ENCODE measurements around the gene LPCAT1.
"Not testable (repeated sequence)": the region's sequence is repeated elsewhere in the genome, so short reads cannot be mapped to it uniquely, and the experiment has no call there.

The LPCAT1 gene

DNA sequence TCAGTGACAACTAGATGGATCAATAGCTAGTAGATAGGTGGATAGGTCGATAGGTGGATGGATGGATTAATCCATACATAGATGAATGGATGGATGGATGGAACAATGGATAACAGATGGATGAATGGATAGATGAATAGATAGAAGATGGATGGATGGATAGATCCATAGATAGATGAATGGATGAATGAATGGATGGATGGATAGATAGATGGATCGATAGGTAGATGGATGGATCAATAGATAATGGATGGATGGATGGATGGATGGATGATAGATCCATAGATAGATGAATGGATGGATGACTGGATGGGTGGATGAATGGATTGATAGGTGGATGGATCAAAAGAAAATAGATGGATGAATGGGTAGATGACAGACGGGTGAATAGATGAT lies 83.7 kb downstream of the LPCAT1 start:
- DNase-seq: no peak

DNA sequence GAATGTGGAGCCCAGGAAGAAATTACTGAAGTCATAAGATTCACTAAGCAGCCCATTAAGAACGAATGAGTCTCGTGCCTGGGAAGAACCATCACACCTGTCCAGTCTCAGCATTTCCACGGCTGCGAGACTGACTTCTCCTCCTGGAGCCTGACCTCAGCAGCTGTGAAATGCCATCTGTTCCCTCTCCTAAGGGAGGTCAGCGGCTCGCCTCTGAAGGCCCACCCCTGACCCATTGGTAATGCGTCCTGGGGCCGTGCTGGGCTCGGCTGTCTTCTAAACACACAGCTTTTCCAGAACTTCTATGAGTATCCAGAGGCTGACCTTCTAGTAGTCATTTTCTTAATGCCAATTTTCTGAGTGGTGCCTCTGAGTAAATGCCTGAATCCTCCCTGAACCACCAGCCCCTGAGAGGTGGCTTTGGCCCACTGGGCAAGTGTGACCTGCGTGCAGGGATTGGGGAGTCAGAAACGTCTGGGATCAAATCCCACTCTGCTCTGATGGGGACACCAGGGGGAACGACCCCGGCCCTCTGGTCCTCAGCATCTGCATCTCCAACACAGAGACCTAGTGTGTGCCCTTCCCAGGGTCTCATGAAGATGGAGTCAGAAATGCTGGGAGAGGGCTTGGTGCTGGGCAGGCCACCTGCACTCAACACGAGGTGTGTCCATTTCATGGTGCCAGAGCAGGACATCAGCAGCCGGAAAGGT lies 84.2 kb downstream of the LPCAT1 start:
- no peak for DNase-seq

DNA sequence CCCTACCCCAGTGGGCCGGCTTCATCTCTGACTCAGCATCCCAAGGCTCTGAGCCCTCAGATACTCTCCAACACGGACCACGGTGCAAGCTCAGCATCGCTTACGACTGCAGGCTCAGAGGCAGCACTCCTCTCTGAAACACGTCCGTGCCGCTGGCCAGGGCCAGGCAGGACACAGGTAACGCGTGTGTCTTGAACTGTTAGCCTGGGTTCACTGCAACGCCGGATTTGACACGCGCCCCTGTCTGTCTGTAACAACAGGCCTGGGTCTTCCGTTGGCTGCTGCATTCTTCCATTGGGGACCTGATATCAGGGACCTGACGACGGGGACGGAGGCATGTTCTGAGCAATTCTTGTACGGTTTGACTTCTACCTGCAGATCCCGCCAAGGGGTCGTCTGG lies 84.9 kb downstream of the LPCAT1 start:
- no peak for DNase-seq

DNA sequence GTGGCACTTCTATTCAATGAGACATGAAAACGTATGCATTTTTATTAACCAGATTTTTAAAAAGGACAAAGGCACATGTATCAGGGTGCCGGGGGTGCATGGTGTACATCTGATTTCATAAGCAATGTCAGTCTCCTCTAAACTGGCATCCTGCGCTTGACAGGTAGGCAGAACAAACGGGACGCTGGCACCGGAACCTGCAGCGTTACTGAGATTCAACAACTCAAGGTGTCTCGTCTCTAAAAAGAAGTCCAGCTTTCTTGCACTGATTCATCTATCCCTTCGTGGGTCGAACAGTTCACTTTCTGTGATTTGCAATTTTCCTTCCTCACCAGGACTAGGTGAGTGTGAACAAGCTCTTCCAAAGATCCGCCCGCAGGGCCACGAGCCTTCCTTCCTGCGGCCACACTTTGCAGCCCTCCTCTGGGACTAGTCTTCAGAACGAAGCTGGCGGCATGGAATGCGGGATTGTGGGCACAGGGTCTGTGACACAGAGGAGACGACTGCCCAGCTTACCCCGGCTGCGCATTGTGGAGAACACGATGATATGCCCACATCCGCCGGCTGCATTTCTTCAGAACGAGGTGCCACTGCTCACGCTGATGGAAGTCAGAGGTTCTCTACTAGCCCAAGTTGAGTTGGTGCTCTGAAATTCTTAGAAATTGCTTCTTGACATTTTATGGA lies 85.7 kb downstream of the LPCAT1 start:
- DNase-seq: no peak

DNA sequence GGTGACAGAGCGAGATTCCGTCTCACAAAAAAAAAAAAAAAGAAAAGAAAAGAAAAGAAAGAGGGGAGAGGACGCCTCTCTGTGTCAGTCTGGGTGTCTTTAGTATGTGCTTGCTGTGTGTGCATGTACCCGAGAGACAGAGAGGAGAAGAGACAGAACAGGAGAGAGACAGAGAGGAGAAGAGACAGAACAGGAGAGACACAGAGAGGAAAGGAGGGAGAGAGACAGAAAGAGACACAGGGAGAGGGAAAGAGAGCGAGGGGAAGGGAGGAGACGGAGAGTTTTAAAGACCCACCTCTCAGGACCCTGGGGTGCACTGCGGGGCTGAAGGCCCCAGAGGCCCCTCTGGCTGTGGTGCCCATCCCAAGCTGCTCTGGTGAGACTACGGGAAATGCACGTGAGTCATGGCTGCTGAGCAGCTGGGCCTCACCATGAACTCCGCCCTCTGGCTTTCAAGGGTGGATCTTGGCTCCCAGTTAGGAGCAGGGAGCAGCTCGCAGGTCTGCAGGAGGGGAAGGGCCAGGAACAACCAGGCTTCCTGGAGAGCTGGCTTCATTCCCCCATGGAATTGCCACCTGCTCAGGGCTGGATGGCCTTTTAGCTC lies 86.4 kb downstream of the LPCAT1 start:
- DNase-seq: no peak

DNA sequence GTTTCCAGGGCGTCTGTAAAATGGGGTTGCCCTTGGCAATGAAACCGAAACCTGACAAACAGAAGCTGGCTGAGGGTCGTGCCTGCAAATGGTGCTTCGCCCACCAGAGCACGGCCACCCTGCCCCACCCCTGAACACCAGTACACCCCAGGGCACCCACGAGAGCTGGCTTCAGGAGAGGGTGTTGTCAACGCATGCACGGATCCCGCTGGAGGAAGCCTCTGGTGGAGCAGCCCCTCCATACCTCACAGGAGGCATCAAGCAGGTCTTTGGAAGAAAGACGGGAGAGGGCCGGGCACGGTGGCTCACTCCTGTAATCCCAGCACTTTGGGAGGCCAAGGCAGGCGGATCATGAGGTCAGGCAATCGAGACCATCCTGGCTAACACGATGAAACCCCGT lies 87.1 kb downstream of the LPCAT1 start:
- no peak for DNase-seq

DNA sequence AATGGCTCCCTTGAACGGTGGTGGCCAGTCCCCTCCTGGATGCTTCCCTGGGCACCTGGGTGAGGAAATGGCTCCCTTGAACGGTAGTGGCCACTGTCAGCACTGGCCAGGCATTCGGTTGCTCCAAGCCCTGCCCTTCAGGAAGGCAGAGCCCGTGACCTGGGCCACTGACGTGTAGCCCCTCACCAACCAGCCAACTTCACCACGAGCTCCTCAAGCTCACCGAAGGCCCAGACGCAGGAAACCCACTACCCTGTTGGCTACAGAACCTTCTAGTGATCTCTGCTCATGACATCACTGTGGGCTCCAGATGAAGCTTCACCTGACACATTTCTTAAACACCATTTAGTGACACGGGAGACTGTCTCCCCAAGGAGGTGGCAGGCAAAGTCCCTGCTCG lies 87.7 kb downstream of the LPCAT1 start:
- no peak for DNase-seq

DNA sequence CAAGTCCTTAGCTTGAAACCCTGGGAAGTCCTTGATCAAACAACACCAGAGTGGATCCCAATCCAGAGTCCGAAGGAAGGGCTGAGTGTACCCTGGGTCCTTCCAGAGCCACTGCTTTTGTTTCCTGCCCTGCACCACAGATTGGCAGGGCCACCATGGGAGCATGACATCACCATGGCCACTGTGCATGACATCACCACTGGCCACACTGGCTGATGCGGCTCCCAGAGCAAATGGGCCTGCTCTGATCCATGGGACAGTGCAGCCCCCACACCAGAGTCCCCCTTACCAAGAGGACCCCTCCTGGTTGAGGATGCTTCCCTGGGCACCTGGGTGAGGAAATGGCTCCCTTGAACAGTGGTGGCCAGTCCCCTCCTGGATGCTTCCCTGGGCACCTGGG lies 88.4 kb downstream of the LPCAT1 start:
- DNase-seq: no peak

DNA sequence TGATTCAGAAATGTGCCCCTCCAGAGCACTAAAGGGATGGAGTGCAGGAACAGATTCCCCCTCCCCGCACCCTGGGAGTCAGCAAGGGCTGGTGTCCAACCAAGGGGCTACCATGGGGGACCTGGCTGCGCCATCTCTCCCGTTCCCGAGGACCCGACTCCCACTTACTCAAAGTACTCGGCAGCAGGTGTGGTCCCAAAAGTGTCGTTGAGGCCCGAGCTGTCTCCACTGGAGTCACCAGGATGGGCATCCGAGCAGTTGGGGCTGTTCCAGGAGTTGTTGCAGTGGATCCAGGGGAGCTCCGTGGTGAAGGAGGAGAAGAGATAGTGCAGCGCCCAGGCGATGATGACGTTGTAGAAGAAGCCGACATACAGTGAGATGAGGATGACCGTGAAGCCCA lies 91.5 kb downstream of the LPCAT1 start:
- DNase-seq: no peak

DNA sequence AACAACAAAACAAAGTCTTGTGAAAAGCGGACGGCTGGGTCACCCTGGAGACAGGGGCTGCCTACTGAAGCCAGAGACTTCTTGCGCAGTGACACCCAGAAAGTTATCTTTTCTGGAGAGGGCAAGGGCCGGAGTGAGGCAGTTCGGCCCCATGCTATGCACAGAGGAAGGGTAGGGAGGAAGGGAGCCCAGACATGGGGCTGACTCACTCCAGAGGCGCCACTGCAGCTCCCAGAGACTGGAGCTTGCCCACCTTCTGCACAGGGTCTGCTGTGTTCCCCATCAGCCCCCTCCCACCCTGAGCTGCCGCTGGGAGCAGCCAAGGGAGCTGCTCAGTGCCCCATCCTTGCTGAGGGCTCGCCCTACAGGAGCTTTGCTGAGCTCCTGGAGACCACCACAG lies 91.9 kb downstream of the LPCAT1 start:
- no peak for DNase-seq

DNA sequence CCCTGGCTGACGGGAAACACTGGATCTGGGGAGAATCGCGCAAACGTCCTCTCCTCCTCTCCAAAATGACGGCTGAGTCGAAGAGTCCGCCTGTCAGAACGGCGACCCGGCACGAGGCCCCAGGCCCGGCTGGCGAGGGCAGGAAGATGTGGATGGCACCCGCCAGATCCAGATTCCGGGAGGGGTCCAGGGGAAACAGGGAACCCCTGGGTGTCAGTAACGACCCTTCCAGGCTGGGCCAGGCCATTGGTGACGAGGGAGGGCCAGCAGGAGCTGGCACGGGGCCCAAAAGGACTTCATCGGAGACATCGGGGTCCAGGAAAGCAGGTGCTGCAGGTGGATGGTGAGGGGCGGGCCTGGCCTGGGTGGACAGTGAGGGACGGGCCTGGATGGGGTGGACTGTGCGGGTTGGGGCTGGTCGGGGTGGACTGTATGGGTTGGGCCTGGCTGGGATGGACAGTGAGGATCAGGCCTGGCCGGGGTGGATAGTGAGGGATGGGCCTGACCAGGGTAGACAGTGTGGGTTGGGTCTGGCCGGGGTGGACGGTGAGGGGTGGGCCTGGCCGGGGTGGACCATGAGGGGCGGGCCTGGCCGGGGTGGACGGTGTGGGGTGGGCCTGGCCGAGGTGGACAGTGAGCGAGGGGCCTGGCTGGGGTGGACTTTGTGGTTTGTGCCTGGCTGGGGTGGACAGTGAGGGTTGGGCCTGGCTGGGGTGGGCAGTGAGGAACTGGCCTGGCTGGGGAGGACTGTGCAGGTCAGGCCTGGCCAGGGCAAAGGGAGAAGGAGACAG lies 92.5 kb downstream of the LPCAT1 start:
- DNase-seq: no peak

DNA sequence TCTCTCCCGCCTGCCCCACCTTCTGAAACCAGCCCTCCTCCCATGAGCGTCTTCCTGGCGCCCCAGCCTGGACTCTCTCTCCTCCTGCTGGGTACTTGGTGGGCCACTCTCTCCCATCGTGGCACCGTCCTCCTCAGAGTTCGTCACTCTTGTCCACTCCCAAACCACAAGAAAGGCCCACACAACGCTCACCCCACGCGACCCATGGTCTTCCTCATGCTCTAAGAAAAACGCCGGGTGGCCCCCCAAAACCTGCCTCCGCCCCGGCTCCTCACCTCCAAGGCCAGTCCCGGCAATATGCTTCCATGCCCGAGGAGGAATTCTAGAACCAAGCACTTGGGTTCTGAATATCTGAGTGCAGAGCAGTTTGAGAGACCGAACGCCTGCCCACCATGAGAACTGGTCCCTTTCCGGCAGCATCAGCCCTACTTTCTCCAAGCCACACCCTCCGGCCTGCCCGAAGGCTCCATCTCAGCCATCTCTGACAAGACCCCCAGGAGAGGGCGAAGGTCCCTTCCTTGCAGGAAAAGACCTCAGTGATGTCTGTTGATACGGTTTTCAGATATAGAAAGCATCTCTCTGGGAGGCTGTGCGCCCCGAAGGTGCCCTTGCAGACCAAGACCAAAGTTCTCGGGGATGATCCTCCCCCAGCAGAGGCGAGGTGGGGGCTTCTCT lies 93.5 kb downstream of the LPCAT1 start:
- no peak for DNase-seq

DNA sequence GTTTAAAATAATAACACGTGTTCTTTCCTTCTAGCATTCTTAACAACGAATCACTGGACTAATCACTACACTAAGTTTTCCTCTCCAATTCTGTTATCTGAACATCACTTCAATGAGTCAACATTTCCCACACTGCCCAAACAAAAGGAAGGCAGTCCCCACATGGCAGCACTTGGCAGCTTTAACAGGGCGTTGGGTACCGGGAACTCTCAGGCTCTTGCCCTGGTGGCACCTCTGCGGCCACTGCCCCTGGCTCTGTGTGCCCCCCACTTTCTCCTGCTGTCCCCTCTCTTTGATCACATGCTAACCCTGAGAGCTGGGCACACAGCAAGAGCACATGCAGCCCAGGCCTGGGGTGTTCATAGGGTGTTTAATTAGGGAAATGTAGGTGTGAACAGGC lies 94.3 kb downstream of the LPCAT1 start:
- DNase-seq: no peak

DNA sequence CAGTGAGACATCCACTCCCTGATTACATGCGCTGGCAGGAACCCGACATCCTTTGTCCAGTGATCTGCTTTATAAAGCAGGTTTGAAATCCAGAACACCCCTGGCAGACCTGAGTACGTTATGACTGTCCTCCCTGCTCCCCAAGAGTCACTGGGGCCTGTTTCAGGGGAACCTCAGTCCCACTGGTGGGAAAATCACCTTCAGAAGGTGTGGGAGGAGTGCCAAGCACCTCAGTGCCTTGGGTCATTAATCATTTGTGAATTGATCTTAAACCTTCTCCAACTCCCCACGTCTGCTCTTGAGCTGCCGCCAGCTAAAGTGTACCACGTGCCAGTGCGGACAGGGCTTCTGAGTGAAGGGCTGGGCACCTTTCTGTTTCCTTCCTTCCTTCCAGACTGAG lies 94.7 kb downstream of the LPCAT1 start:
- no peak for DNase-seq

DNA sequence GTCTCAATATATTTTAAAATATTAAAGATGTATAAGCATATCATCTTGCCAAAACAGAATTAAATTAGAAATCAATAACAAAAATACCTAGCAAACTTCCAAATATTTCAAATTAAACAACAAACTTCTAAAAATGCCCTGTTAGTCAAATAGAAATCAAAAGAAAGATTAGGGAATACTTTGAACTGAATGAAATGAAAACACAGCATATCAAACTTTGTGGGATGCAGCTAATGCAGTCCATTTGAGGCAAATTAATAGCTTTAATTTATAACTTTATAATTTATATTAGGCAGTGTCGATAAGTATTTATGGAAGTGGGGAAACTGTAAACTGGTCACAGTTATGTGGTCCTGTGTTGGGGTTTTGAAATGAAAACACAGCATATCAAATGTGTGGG lies 95.7 kb downstream of the LPCAT1 start:
- DNase-seq: no peak

DNA sequence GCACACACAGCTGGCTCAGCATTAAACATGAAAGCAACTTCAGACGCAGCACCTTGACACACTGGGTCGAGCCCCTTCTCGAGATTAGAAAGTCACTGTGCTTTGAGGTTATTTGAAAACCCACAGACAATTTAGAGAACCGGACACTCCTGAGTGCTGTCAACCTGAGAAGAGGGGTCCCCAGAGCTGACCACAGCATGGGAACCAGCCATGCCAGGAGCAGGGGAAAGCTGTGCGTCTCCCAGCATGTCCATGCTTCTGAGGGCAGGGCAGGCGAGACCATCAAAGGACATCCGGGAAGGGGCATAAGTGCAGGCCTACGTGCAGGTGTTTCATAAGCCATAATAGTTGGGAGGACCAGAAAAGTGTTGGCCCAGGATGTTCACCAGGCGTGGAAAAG lies 99.0 kb downstream of the LPCAT1 start:
- no peak for DNase-seq

DNA sequence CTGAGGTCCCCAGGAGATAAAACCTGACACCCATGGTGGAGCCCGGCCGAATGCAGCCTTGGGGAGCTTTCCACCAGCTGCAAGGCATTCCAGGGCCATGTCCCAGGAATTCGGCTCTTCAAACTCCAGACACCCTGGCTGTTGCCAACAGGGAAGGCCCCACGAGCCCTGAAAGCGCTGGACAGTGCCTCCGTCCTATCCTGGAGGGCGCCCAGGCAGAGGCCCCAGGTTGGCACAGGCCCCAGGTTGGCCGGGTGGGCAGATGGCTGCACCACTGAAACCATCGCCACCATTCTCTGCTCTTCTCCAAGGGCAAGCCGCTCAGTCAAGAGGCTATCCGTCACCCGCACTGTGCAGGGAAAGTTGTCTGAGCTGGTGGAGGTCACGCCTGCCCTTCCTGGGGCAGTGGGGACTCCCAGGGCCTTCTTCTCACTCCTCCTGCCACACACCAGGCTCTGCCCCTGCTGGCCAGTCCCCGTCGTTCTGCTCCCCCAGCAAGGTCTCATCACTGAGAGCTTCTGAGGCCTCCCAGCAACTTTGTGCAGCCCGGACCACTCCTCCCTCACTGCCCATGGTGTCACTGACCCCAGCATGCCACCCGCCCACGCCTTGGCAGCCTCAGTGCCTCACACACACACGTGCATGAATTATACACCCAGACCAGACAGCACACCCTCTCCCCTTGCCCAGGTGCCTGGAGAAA lies 99.7 kb downstream of the LPCAT1 start:
- DNase-seq: no peak

DNA sequence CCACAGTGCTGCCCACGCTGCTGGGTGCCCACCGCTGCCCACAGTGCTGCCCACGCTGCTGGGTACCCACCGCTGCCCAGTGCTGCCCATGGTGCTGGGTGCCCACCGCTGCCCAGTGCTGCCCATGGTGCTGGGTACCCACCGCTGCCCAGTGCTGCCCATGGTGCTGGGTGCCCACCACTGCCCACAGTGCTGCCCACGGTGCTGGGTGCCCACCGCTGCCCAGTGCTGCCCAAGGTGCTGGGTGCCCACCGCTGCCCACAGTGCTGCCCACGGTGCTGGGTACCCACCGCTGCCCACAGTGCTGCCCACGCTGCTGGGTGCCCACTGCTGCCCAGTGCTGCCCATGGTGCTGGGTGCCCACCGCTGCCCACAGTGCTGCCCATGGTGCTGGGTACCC lies 101.2 kb downstream of the LPCAT1 start:
- not testable (repeated sequence) for DNase-seq

DNA sequence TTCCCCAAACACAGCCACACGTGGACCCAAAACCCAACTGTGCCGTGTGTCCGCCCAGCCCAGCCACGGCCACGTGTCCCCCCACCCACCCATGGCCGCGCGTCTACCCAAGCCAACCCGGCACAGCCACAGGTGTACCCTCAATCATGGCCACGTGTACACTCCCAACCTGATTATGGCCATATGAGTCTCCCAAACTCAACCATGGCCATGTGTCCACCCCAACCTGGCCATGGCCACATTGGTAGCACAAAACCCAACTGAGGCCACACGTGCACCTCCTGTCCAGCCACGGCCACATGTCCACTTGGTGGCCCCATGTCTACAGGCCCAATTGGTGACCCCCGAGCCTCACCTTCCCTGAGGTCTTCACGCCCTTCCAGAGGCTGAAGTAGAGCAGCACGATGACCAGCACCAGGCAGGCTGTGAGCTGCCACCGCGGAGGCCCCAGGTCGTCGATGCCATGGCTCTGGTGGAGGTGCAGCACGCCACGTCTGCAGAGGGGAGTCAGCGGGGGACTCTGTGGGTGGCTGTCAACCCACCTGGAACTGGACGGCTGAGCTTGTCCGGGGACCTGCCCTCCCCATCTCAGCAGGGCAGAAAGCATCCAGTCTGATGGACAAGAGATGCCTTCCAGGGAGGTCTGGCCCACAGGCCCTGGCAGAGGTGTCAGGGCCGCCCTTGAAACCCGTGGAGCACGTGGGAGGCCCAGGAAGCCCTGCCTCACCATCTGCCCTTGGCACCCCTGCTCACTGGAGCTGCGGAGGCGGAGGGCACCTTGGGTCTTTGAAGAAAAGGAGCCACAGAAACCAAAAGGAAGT lies 102.0 kb downstream of the LPCAT1 start:
- no peak for DNase-seq

DNA sequence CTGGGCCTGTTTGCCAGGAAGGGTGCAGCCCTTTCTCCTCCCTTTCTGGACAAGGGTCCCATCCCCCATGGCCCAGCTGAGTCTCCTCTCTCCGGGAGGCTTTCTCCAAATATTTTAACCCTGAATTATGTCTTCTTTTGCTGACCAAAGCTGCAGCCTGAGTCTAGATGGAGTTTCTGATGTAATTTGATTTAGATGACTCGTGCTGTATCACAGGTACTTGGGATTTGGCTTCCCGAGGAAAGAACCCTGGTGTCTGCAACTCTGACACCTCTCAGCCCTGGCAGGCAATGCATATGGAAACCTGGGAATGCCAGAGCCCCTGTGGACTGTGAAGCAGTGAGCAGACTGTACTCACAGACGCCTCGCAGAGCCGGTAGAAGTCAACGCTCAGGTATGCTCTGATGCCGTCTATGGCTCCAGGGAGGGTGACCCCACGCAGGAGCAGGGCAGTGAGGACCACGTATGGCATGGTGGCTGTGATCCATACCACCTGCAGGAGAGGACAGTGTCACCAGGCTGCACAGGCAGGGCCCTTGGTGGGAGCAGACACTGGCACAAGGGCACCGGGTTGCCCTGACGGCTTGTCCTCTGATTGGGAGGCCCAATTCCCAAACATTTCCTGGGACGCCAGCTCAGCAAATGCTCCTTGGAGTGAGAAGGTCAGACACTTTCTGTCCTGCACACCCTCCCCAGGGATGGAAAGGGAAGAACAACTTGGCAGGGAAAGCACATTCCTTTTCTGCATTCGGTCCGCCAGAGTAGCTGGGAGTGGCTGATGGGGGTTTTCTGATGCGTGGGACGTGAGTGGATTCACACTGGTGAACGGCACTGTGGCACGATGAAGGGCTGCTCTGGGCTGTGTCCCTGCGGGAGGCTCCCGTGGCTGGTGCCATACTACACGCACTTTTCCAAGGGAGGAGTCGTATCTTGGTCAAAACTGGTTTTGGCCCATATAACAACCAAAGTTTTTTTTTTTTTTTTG lies 103.3 kb downstream of the LPCAT1 start:
- no peak for DNase-seq

All from cerebellar nuclear complex (tissue), 1 donor.